ENCODE results near the gene SPACA5.
"Not testable (repeated sequence)": the region's sequence is repeated elsewhere in the genome, so short reads cannot be mapped to it uniquely, and the experiment has no call there.

The SPACA5 gene

GRCh38 chrX:48021026-48021900 lies 14.5 kb downstream of the SPACA5 start:
- DNase-seq (ENCODE audit: low read depth in 2 of 2) = peak; percentile 71 to 74

- no peak for DNase-seq (ENCODE audit: low read depth in 2 of 2)
These were observed 15.3 kb downstream of the SPACA5 start for GRCh38 chrX:48022100-48022499.

GRCh38 chrX:48022738-48023137 lies 15.9 kb downstream of the SPACA5 start:
- DNase-seq (ENCODE audit: low read depth in 2 of 2) = no peak

- DNase-seq (ENCODE audit: low read depth in 2 of 2) = peak in 1 of 2 experiments; percentile 3
These were observed 18.8 kb downstream of the SPACA5 start for GRCh38 chrX:48025561-48025960.

GRCh38 chrX:48027545-48027944 lies 20.8 kb downstream of the SPACA5 start:
- not testable (repeated sequence) for DNase-seq (ENCODE audit: low read depth in 2 of 2)

GRCh38 chrX:48028091-48028490 lies 21.3 kb downstream of the SPACA5 start:
- DNase-seq (ENCODE audit: low read depth in 2 of 2) = no peak

GRCh38 chrX:48030237-48030636 lies 23.4 kb downstream of the SPACA5 start:
- DNase-seq (ENCODE audit: low read depth in 2 of 2) = no peak

- DNase-seq (ENCODE audit: low read depth in 2 of 2) = not testable (repeated sequence)
These were observed 23.9 kb downstream of the SPACA5 start for GRCh38 chrX:48030641-48031173.

- DNase-seq (ENCODE audit: low read depth in 2 of 2) = no peak
These were observed 29.1 kb downstream of the SPACA5 start for GRCh38 chrX:48035891-48036290.

GRCh38 chrX:48043056-48043455 lies 36.3 kb downstream of the SPACA5 start:
- DNase-seq (ENCODE audit: low read depth in 2 of 2) = no peak

- DNase-seq (ENCODE audit: low read depth in 2 of 2) = peak; percentile 45 to 48
These were observed 38.9 kb downstream of the SPACA5 start for GRCh38 chrX:48045410-48046311.

- DNase-seq (ENCODE audit: low read depth in 2 of 2) = no peak
These were observed 40.1 kb downstream of the SPACA5 start for GRCh38 chrX:48046846-48047245.

- no peak for DNase-seq (ENCODE audit: low read depth in 2 of 2)
These were observed 52.0 kb downstream of the SPACA5 start for GRCh38 chrX:48058621-48059295.

GRCh38 chrX:48059296-48059639 lies 52.5 kb downstream of the SPACA5 start:
- no peak for DNase-seq (ENCODE audit: low read depth in 2 of 2)
